ENCODE data around the gene GPR141.

- no peak for TF ChIP-seq CTCF (IDR thresholded peaks at IDR 0.05; ENCODE audit: low read length)
- TF ChIP-seq EZH2 (IDR thresholded peaks at IDR 0.05; ENCODE audit: borderline replicate concordance, low read length): no peak
Observed at GRCh38 chr7:37673523-37673922, 10.0 kb upstream of the GPR141 start.

All from OCI-LY1 (cell line).